ENCODE measurements around the gene SLC7A5.
"Not testable (repeated sequence)": the region's sequence is repeated elsewhere in the genome, so short reads cannot be mapped to it uniquely, and the experiment has no call there.

SLC7A5 gene

GRCh38 chr16:87869061-87869878, at the start of gene SLC7A5:
Gene SLC7A5 (minus strand): TSS chr16:87869507. CDS start chr16:87869422, 85 bp downstream.
- peak; percentile 97 for DNase-seq

GRCh38 chr16:87918338-87918737, 49.0 kb upstream of the SLC7A5 start:
- no peak for DNase-seq

GRCh38 chr16:87917503-87917902, 48.2 kb upstream of the SLC7A5 start:
- no peak for DNase-seq

DNA sequence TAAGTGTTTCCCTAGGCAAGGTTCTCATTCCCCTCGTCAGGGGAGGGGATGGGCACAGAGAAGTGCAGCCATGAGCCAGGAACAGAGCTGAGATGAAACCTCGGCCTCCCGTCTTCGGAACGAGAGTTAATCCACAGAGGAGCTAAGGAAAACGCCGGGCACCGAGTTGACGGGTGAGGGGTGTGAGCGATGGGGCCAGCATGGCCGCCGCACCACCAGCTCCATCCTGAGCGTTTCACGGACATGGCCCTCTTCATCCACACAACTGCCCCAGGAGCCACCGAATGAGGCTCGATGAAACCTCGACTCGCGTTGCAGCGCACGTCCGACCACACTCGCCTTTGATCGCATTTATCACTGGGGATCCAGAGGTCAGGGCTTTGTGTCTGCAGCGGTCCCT, 45.5 kb upstream of the SLC7A5 start:
- no peak for DNase-seq

DNA sequence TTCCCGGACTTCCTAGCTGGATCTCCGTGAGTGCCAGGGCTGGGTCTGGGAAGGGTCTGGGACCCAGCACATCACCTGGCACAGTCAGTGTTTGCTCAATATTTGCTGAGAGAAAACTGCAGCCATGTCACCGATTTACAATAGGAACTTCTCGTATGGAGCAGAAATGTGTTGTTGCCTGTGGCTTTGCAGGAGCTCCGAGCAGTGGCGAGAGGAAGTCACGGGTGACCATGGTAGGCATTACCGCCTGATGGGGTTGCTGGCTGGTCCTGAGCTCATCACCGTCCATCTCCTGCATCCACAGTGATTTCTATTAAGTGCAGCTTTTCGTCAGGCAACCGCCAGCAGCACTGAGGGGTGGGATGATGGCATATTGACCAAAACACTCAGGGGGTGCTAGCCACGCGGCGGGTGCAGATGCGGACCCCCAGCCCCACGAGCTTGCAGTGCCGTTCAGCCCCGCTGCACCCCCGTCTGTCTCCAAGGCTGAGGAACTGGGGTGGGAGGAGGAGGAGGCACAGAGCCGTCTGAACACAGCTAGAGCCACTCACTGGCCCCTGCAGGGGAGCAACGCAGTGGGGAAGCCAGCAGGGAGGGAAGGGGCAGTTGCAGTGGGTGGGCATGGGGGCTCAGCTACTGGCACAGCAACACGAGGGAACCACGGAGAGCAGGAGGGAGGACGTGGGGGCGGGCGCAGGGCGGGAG, 44.9 kb upstream of the SLC7A5 start:
- DNase-seq: not testable (repeated sequence)

DNA sequence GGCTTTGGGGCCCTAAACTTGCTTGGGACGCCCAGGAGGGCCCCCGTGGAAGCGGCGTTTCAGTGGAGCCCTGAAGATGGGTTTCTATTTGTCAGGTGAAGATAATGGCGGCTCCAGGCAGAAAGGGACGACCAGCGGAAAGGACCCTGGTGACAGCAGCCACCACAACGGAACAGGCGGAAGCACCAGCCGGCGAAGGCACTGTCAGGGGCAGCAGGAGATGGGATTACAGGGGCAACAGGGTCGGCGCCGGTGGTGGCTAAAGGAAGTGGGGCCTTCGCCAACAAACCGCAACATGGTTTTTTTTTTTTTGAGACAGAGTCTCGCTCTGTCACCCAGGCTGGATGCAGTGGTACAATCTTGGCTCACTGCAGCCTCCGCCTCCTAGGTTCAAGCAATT, 43.4 kb upstream of the SLC7A5 start:
- not testable (repeated sequence) for DNase-seq

DNA sequence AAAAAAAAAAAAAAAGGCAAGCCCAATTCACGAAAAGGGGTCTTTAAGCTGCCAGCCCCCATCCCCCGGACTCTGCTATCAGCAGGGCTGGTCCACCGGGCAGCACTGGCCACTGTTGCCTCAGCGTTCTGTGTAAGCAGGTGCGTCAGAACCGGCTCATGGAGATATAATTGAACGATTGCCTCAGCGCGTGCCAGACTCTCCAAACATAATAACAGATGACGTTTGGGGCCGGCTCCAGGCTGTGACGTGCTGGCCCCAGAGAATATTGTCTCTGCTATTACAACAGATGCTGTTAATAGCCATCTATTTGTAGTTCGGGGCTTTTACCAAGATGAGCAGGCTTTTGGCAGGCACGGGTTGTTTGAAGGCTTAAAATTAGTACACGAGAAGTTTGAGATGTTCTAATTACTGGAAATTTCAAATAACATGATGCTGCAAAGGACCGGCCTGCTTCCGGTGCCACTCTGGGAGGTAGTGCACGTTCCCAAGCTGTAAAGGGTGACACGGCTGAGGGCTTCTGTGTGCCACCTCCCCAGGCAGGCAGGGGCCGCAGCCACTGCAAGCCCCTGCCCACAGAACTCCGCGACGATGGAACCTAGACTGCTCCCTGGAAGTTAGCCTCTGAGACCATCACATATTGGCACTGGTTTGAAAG, 41.9 kb upstream of the SLC7A5 start:
- not testable (repeated sequence) for DNase-seq

DNA sequence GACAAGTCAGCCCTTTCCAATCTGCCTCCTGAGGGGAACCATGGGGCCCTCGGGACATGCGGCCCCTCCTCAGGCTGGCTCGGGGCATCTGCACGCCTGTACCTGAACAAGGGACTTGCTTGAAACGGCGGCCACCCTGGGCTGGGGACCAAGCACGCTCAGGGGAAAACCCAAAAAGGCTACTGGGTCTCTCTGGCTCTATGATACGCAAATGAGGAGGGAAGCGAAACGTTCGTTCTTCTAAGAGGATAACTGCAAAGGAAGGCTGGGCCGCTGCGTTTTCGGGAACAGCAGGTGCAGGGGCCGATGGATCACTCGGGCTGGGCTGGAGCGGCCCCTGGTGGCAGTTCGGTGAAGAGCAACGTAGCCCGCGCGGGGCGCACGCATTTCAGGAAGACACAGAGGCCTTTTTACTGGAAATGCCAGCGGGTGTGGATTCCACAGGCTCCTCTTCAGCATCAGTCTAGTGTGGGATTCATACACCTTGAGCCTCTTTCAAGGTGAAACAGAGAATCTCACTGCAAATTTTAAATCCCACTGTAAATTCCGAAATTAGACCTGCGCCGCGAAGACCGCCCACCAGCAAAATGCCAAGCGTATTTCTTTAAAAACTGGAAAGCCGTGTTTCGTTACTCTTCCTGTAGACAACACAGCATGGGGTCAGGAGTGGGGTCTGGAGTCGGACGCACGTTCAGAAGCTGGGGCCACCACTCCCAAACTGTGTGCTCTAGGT, 40.1 kb upstream of the SLC7A5 start:
- DNase-seq: peak; percentile 98

GRCh38 chr16:87908101-87908500, 38.8 kb upstream of the SLC7A5 start:
- not testable (repeated sequence) for DNase-seq

DNA sequence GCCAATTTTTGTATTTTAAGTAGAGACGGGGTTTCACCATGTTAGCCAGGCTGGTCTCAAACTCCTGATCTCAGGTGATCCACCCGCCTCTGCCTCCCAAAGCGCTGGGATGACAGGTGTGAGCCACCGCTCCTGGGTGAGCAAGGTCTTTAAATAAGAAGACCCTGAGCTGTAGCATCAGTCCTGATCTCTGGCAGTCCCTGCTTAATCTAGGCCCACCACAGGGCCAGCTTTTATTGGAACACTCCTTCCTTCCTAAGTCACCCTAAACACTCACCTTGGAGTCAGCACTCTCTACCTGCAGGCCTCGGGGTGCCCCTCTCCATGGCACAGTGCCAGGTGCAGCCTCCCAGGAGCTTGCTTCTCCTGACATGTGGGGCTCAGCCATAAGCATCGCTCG, 36.2 kb upstream of the SLC7A5 start:
- not testable (repeated sequence) for DNase-seq

GRCh38 chr16:87904963-87905362, 35.7 kb upstream of the SLC7A5 start:
- not testable (repeated sequence) for DNase-seq

DNA sequence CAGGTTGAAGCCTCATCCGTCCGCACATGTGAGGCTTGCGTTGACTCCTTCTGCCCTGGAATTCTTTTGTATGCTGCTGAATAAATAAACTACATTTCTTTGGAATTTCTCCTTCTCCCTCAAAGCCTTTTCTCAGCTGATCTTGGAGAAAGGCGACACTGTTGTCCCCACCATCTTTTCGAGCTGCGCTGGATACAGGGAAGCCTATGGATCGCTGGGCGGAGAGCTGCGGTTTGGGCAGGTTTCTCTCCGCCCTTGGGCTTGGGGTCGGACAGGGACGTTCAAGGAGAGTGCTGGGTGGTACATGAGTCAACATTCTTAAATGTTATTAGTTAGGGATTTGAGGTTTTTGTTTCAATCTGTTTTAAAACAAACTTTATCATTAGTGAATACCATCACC, 31.2 kb upstream of the SLC7A5 start:
- not testable (repeated sequence) for DNase-seq

GRCh38 chr16:87897521-87898505, 28.5 kb upstream of the SLC7A5 start:
- peak; percentile 83 for DNase-seq

GRCh38 chr16:87896924-87897520, 27.7 kb upstream of the SLC7A5 start:
- peak; percentile 69 for DNase-seq

DNA sequence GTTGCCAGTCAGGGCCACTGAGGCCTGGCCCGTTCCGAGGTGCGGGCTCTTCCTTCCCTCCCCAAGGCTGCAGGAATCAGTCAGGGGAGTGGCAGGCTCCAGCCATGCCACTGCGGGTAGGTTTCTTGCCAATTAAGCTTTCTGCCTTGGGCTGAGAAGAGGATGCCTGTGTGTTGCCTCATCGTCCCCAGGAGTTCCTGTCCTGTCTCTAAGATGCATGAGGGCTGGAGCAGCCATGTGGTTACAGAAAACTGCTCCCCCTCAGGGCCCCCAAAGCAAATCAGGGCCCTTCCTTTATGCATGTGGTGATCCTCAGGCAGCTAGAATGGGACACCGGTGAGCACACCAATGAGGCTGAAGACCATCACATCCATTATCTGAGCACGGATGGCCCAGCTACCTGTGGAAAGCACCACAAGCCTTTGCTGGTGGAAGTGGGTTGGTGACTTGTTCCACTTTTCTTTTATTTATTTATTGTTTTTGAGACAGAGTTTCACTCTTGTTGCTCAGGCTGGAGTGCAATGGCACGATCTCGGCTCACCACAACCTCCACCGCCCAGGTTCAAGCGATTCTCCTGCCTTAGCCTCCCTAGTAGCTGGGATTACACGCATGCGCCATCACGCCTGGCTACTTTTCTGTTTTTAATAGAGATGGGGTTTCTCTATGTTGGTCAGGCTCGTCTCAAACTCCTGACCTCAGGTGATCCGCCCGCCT, 27.0 kb upstream of the SLC7A5 start:
- DNase-seq: not testable (repeated sequence)

- DNase-seq: peak; percentile 89
Observed at GRCh38 chr16:87895641-87896141, 26.4 kb upstream of the SLC7A5 start.

DNA sequence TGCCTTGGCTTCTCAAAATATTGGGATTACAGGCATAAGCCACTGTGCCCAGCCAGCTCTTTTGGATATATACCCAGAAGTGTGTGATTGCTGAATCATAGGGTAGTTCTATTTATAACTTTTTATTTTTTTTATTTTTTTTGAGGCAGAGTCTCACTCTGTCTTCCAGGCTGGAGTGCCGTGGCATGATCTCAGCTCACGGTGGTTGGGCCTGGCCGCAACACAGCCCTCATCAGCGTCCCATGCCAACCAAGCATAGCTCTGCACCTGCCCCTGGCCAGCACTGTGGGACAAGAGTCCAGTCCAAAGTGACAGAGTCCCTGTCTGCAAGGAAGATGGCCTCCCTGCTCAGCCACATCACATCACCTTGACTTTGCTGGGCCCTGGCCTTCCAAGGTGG, 24.7 kb upstream of the SLC7A5 start:
- not testable (repeated sequence) for DNase-seq

DNA sequence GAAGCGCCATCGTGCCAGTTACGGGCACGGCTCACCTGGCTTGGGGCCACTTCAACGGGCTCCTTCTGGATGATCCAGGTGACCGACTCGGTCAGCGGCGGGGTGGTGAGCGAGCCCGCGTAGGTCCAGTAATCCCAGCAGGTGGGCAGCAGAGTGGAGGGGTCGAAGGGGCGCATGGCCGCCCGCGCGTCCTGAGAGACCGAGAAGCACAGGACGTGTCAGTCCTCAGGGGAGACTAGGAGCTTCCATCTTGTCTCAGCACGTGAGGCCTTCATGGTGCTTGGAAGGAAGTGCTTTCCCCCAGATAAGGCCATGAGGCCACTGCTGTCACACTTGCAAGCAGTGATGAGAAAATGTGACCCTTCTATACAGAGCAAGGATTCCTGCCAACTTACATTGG, 22.5 kb upstream of the SLC7A5 start:
- DNase-seq: no peak

DNA sequence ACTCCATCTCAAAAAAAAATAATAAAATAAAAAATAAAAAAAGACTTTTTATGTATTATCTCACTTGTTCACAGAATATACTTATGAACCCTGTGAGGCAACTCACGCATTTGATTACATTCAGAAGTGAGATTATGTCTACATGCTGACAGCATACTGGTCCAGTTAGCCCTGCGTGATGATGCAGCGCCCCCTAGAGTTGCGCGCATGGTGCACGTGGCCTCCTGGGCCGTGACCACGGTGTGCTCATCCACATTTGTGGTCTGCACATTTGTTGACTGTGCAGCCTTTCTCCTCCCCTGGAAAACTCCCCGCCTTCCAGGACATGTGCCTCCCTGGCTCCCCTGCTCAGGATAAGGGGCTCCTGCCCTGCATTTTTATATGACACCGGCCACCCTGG, 20.5 kb upstream of the SLC7A5 start:
- DNase-seq: not testable (repeated sequence)

DNA sequence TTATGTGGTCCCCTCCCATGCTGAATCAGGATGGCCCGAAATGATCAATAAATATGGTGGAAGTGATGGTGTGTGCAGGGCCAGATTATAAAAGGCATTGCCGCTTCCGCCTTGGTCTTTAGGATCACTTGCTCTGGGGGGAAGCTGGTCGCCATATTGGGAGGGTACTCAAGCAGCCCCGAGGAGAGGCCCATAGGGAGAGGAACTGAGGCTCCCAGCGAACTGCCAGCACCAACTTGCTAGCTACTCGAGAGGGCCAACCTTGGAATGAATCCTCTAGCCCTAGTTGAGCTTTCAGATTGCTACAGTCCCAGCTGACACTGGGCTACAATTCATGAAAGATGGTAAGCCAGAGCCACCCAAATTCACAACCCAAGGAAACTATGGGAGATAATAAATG, 19.0 kb upstream of the SLC7A5 start:
- not testable (repeated sequence) for DNase-seq

All from activated CD8-positive, alpha-beta memory T cell treated with anti-CD3 and anti-CD28 coated beads for 24 hours (primary cell).